ENCODE measurements around the gene RC3H2. TPM values are rescaled to one million over a fixed set of nuclear protein-coding genes. Genes with fewer than 3 reads are reported as not detected.

RC3H2 gene
- total and polyA plus RNA-seq, 2 of the 8 experiments (the other 6 are each of a cell fraction or from before 2014, with no cell fraction given) = 11.2 to 38.4 TPM

DNA sequence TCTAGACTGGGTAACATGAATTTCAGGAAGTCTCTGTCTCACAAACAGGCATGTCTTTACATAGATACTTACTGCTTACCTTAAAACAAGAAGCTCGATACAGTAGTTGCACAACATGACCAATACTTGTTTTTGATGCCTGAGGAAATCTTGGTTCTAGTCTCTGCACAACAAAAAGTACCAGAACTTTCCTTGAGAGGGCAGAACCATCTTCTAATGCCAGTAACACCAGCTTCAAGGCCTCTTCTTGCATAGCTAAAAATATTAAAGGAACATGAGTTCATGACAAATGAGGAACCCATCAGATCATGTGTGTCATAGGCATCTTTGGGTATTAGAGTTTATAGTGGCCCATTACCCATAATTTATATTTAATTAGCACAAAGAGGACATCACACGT is 22.0 kb downstream of the RC3H2 start (continued):
- TF ChIP-seq, protein P1, sequence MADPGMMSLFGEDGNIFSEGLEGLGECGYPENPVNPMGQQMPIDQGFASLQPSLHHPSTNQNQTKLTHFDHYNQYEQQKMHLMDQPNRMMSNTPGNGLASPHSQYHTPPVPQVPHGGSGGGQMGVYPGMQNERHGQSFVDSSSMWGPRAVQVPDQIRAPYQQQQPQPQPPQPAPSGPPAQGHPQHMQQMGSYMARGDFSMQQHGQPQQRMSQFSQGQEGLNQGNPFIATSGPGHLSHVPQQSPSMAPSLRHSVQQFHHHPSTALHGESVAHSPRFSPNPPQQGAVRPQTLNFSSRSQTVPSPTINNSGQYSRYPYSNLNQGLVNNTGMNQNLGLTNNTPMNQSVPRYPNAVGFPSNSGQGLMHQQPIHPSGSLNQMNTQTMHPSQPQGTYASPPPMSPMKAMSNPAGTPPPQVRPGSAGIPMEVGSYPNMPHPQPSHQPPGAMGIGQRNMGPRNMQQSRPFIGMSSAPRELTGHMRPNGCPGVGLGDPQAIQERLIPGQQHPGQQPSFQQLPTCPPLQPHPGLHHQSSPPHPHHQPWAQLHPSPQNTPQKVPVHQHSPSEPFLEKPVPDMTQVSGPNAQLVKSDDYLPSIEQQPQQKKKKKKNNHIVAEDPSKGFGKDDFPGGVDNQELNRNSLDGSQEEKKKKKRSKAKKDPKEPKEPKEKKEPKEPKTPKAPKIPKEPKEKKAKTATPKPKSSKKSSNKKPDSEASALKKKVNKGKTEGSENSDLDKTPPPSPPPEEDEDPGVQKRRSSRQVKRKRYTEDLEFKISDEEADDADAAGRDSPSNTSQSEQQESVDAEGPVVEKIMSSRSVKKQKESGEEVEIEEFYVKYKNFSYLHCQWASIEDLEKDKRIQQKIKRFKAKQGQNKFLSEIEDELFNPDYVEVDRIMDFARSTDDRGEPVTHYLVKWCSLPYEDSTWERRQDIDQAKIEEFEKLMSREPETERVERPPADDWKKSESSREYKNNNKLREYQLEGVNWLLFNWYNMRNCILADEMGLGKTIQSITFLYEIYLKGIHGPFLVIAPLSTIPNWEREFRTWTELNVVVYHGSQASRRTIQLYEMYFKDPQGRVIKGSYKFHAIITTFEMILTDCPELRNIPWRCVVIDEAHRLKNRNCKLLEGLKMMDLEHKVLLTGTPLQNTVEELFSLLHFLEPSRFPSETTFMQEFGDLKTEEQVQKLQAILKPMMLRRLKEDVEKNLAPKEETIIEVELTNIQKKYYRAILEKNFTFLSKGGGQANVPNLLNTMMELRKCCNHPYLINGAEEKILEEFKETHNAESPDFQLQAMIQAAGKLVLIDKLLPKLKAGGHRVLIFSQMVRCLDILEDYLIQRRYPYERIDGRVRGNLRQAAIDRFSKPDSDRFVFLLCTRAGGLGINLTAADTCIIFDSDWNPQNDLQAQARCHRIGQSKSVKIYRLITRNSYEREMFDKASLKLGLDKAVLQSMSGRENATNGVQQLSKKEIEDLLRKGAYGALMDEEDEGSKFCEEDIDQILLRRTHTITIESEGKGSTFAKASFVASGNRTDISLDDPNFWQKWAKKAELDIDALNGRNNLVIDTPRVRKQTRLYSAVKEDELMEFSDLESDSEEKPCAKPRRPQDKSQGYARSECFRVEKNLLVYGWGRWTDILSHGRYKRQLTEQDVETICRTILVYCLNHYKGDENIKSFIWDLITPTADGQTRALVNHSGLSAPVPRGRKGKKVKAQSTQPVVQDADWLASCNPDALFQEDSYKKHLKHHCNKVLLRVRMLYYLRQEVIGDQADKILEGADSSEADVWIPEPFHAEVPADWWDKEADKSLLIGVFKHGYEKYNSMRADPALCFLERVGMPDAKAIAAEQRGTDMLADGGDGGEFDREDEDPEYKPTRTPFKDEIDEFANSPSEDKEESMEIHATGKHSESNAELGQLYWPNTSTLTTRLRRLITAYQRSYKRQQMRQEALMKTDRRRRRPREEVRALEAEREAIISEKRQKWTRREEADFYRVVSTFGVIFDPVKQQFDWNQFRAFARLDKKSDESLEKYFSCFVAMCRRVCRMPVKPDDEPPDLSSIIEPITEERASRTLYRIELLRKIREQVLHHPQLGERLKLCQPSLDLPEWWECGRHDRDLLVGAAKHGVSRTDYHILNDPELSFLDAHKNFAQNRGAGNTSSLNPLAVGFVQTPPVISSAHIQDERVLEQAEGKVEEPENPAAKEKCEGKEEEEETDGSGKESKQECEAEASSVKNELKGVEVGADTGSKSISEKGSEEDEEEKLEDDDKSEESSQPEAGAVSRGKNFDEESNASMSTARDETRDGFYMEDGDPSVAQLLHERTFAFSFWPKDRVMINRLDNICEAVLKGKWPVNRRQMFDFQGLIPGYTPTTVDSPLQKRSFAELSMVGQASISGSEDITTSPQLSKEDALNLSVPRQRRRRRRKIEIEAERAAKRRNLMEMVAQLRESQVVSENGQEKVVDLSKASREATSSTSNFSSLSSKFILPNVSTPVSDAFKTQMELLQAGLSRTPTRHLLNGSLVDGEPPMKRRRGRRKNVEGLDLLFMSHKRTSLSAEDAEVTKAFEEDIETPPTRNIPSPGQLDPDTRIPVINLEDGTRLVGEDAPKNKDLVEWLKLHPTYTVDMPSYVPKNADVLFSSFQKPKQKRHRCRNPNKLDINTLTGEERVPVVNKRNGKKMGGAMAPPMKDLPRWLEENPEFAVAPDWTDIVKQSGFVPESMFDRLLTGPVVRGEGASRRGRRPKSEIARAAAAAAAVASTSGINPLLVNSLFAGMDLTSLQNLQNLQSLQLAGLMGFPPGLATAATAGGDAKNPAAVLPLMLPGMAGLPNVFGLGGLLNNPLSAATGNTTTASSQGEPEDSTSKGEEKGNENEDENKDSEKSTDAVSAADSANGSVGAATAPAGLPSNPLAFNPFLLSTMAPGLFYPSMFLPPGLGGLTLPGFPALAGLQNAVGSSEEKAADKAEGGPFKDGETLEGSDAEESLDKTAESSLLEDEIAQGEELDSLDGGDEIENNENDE (IDR thresholded peaks at IDR 0.05; ENCODE audit: insufficient replicate concordance, low read length) = no peak
- TF ChIP-seq TAF7 (optimal IDR thresholded peaks at IDR 0.05; ENCODE audit: borderline replicate concordance, low read depth, low read length) (no peak), PHF8 (conservative IDR thresholded peaks at IDR 0.05; ENCODE audit: low read depth, low read length) (no peak), SIX5 (IDR thresholded peaks at IDR 0.05; ENCODE audit: low read depth, low read length) (no peak), BRCA1 (IDR thresholded peaks at IDR 0.05; ENCODE audit: low read depth, low read length) (no peak), YY1 (IDR thresholded peaks at IDR 0.05; ENCODE audit: low read depth, low read length) (no peak), TCF12 (IDR thresholded peaks at IDR 0.05; ENCODE audit: low read depth, low read length) (no peak), POLR2AphosphoS5 (IDR thresholded peaks at IDR 0.05; ENCODE audit: low read depth, low read length) (no peak), MAFK (IDR thresholded peaks at IDR 0.05; ENCODE audit: low read depth, low read length) (no peak), CHD2 (IDR thresholded peaks at IDR 0.05; ENCODE audit: low read length) (no peak)
- TF ChIP-seq, protein P2, sequence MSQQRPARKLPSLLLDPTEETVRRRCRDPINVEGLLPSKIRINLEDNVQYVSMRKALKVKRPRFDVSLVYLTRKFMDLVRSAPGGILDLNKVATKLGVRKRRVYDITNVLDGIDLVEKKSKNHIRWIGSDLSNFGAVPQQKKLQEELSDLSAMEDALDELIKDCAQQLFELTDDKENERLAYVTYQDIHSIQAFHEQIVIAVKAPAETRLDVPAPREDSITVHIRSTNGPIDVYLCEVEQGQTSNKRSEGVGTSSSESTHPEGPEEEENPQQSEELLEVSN (IDR thresholded peaks at IDR 0.05) = no peak
